HG02970 (cell line): Measurements from ENCODE around the gene CALHM5.
A peak's percentile ranks its signal among the peaks of the same experiment; 100 is the strongest.
"Not testable (repeated sequence)": the region's sequence is repeated elsewhere in the genome, so short reads cannot be mapped to it uniquely, and the experiment has no call there.

Source experiments
- ATAC-seq: cut with Tn5 transposase; IDR thresholded peaks from one replicate; pipeline ENCODE4 v1.9.1; 2021; ENCODE audit warnings: mild to moderate bottlenecking, moderate library complexity, moderate number of reproducible peaks; ENCODE audit not compliant: unreplicated experiment, low FRiP score

CALHM5 gene, protein sequence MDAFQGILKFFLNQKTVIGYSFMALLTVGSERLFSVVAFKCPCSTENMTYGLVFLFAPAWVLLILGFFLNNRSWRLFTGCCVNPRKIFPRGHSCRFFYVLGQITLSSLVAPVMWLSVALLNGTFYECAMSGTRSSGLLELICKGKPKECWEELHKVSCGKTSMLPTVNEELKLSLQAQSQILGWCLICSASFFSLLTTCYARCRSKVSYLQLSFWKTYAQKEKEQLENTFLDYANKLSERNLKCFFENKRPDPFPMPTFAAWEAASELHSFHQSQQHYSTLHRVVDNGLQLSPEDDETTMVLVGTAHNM

DNA sequence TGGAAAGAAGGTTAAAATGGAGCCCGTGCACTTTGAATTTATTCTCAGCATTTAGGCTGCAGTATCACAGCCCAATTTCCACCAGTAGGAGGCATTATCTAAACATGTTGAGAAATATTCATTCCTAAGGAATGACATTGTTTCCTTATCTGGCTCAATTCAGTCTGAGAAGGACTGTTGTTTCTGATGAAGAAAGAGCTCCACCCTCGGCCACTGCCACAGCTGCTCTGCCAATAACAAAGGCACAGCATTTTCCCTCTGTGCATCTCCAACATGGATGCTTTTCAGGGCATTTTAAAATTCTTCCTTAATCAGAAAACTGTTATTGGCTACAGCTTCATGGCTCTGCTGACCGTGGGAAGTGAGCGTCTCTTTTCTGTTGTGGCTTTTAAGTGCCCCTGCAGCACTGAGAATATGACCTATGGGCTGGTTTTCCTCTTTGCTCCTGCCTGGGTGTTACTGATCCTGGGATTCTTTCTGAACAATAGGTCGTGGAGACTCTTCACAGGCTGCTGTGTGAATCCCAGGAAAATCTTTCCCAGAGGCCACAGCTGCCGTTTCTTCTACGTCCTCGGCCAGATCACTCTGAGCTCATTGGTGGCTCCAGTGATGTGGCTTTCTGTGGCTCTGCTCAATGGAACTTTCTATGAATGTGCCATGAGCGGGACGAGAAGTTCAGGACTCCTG is at the start of gene CALHM5:
Gene CALHM5, plus strand, starts transcription at position 216 of the 687 bp plus-strand sequence. Its CDS starts 58 bp downstream, at position 274.
- no peak for ATAC-seq

DNA sequence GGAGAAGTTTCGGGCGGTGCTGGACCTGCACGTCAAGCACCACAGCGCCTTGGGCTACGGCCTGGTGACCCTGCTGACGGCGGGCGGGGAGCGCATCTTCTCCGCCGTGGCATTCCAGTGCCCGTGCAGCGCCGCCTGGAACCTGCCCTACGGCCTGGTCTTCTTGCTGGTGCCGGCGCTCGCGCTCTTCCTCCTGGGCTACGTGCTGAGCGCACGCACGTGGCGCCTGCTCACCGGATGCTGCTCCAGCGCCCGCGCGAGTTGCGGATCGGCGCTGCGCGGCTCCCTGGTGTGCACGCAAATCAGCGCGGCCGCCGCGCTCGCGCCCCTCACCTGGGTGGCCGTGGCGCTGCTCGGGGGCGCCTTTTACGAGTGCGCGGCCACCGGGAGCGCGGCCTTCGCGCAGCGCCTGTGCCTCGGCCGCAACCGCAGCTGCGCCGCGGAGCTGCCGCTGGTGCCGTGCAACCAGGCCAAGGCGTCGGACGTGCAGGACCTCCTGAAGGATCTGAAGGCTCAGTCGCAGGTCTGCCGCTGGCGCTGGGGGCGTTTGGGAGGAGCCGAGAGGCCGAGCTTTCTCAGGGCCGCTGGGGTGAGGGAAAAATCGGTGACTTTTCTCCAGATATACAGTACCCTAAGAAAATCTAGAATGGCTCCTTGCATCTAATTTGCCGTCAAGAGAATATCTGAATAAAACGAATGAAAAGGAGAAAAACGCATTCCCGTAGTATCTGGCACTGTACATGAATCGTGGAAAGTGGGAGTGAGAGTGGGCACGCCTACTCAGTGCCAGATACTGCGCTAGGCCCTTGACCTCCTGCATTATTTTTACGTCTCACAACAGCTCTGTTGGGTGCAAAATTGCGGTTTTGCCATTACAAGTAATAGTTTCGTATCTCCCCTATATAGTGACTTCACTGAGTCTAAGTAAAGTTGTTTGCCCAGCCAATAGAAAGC is 49.2 kb upstream of the CALHM5 start:
- peak; percentile 75 for ATAC-seq

GRCh38 chr6:116463301-116463700 is 48.1 kb upstream of the CALHM5 start:
- no peak for ATAC-seq

GRCh38 chr6:116465246-116465645 is 46.2 kb upstream of the CALHM5 start:
- no peak for ATAC-seq

DNA sequence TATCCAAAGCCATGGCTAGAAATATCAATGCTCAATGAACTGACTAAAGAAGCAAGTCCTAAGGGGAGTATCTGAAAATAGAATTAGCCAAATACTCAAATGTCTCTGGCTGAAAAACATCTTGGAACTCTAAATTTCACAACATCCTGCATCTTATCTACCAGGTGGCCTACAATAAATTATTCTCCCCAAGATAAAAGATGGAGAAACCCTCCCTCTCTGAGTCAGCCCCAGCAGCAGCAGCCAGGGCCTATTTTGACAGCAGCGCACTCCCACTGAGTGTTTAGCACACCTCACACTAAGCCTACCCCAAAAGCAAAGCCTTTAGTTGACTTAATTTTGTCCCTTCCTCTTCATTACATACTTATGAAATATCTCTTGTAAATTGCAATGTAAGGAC is 44.3 kb upstream of the CALHM5 start:
- ATAC-seq, result no peak

DNA sequence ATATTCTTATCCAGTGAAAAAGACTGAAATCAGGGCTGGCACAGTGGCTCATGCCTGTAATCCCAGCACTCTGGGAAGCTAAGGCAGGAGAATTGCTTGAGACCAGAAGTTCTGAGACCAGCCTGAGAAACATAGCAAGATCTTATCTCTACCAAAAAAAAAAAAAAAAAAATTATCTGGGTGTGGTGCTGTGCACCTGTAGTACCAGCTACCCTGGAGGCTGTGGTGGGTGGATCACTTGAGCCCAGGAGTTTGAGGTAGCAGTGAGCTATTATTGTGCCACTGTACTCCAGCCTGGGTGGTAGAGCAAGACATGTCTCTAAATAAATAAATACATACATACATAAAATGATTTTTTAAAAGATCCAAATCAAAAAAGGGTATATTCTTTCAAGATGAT is 43.9 kb upstream of the CALHM5 start:
- no peak for ATAC-seq

- ATAC-seq, result no peak
Measured at GRCh38 chr6:116468293-116468692, 43.1 kb upstream of the CALHM5 start.

DNA sequence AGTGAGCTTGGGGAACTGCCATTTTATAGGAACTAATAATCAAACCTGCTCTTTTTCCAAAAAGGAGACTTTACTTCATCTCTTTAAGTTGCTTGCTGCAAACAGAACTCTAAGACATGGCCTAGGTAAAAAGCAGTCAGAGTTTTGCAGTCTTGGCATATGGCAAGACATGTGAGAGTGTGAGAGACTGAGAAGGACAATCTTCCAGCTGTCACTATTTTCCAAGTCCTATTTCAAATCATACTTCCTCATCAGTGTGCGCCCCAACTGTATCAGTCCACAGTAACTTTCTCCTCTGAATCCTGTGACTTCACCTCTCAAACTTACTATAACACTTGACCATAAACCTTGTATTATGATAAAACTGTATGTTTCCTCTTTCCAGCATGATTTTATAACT is 39.9 kb upstream of the CALHM5 start:
- no peak for ATAC-seq

GRCh38 chr6:116472706-116473105 is 38.7 kb upstream of the CALHM5 start:
- ATAC-seq, result no peak

DNA sequence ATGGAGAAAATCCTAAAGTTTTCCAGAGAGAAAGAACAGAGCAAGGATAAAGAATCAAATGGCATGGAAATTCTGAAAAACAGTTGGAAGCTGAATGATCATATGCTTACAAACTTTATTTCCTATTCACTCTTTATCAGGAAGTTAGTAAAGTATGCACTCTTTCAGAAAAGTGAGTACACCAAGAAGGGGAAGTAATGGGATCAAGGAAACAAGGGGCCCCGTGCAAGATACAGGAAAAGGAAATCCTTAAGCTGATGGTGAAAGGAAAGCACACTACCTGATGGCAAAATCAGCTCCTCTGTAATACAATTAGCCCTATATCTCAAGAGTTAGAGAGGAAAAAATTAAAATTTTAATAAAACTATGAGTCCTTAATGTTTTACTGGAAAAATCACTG is 36.3 kb upstream of the CALHM5 start:
- no peak for ATAC-seq

DNA sequence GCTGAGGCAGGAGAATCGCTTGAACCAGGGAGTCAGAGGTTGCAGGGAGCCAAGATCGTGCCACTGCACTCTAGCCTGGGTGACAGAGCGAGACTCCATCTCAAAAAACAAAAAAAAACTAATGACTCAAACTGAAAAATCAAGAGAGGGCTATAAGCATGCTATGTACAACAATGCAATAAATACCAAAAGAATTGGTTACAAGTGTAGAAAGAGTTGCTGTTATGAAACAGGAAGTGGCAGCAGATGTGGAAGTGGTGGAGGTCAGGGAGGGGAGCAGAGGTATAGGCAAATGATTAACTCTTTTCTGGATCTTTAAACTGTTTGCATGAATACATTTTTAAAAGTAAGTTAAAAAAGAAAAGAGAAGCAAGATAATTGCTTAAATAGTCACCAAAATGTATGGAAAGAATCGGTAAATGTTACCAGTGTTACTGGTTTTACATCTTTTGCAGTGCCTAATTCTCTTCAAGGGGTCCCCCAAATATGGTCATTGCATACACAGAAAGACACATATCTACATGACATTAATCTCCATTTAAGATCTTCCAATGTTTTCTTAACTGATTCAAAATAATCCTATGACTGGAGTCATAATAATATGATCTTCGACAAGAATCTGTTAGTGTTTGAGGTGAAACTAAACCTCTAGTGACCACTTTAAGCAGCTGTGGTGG is 35.3 kb upstream of the CALHM5 start:
- ATAC-seq, result peak; percentile 100

DNA sequence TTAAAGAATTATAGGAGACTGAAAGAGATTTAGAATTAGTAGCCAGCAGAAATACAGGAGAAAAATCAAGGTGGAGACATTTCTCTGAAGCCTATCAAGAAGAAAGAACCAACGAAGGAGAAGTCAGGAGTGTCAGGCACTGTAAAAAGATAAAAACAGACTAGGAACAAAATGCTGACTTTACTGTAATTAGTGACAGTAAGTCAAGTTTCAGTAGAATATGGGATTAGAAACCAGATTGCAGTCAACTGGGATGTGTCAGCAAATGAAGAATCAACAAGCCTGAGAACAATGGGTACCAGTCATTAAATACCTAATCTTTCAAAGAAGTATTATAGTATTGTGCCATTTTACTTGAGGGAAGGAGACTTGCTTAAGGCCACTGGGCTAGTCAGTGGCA is 28.7 kb upstream of the CALHM5 start:
- no peak for ATAC-seq

- no peak for ATAC-seq
Measured at GRCh38 chr6:116483616-116484015, 27.8 kb upstream of the CALHM5 start.

DNA sequence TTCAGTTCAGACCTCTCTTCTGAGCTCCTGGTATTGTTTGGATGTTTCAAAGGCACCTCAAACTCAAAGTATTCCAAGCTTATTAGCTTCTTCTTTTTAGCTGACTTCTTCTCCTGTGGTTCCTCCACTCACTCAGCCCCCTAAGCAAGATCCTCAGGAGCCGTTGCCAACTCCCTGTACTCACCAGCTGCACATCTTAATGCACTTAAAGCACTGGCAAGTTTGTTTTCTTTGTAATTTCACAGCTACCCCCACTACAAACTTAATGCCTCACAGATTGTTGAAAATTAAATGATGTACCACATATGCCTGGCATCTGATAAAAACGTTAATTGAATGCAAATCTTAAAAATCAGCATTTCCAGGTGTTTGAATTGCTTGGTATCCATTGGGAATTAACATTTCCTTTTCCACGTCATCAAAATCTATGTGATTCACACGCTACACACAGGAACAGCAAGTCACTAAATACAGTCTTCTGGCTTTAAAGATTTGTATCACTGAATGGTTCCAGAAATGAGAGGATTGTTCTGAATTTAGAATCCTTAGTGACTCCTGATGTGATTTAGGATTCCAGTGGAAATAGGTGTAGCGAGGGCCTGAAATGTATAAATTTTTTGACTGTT is 25.8 kb upstream of the CALHM5 start:
- ATAC-seq, result no peak

DNA sequence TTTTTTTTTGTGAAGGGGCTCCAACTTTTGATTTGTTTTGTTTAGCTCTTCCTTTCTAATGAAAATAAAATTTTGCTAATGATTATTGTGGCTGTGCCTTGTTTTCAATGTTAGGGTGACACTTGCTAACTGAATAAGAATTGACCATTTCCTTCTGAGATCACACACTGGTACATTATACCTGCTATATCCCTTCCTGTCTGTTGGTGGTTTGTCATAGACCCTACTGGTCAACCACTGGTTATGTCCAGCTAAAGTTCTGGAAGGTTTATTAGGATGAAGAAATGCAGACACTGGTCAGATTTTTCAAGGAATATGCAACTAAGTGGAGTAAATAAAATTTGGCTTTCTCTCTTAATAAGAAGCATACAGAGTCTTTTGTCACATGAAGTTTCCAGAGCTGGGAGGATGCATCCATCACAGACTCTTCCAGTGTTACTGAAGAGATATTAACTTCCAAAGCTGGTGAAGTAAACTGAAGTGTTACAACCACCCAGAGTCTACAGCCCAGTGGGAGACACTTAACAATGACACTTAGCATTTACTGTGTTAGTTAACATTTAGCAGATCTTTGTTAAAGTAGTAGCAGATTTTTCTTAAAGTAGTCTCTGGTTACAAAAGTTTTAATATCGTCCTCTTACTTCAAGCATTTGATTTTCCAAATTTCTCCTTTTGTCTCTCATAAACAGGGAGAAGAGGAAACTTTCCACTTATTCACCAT is 19.7 kb upstream of the CALHM5 start:
- no peak for ATAC-seq

- ATAC-seq, result no peak
Measured at GRCh38 chr6:116492331-116493067, 18.9 kb upstream of the CALHM5 start.

GRCh38 chr6:116495161-116495560 is 16.3 kb upstream of the CALHM5 start:
- ATAC-seq, result not testable (repeated sequence)

DNA sequence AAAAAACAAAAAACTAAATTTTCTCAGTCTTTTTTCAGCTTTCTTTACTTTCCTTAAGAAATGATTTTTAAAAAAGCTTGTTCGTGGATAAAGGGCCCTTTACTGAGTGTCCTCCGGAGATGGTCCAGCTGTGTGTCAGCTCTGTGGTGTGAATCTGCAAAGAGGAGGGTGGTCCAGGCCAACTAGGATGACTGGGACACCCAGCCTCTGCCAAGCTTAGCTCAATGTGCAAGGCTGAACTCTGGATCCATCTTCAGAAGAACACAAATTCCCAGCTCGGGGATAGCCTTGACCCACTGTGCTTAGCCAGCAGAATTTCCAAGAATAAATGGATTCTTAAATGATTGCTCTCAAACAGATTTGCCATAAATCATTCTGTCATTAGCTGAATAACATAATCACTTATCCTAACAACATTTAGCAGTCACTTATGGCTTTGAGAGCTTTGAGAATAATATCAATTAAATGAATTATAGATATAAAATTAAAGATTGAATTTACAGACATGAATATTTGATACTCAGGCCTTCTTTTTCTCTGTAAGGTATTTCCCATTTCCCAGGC is 14.2 kb upstream of the CALHM5 start:
- ATAC-seq, result no peak
